GM19099 (cell line): ENCODE results near the gene RREB1.

ENCODE experiments used
- POLR2A ChIP-seq: IDR thresholded peaks from 3 replicates; pipeline ENCODE4 v1.6.1; 2011; ENCODE audit warnings: low read depth; ENCODE audit not compliant: insufficient read length; ENCODE audit errors: extremely low read depth

RREB1 gene

GRCh38 chr6:7198833-7199800 lies 91.4 kb downstream of the RREB1 start:
- no peak for TF ChIP-seq POLR2A

DNA sequence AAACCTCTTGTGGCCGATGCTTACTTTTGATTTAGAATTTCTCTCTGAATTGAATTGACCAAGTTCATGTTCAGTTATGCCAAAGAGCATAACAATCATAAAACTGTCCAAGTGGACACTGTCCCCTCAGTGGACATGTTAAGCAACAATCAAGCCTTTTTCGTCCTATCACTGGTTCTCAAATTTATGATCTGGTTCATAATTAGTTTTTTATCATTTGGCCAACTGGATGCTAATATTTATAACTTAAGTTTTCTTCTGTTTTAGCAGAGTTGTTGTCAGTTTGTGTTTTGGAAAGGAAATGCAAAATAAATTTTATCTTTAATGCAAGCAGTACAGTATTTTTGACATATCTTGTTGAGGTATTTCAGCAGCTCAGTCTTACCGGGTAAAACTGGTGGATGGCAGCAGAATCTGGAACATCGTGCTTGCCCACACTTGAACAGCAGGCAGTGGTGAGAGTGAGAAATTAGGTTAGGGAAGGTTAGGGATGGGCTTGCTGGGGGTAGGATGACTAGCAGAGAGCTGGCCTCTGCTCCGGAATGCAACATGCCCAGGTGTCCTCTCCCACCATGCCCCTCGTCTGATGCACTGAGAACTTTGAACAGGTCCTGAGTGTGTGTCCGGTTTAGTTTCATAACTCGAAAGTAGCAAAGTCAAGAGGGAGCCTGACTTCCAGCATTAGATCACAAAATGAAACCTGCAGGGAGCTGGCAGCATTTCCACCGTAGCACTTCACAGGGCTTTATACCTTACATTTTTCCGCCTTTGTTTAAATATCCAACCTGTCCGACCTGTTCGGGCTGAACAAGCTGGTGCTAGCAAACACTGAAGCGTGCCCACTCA lies 93.1 kb downstream of the RREB1 start:
- no peak for TF ChIP-seq POLR2A

- TF ChIP-seq POLR2A: no peak
Observed at GRCh38 chr6:7201444-7201731, 93.6 kb downstream of the RREB1 start.

DNA sequence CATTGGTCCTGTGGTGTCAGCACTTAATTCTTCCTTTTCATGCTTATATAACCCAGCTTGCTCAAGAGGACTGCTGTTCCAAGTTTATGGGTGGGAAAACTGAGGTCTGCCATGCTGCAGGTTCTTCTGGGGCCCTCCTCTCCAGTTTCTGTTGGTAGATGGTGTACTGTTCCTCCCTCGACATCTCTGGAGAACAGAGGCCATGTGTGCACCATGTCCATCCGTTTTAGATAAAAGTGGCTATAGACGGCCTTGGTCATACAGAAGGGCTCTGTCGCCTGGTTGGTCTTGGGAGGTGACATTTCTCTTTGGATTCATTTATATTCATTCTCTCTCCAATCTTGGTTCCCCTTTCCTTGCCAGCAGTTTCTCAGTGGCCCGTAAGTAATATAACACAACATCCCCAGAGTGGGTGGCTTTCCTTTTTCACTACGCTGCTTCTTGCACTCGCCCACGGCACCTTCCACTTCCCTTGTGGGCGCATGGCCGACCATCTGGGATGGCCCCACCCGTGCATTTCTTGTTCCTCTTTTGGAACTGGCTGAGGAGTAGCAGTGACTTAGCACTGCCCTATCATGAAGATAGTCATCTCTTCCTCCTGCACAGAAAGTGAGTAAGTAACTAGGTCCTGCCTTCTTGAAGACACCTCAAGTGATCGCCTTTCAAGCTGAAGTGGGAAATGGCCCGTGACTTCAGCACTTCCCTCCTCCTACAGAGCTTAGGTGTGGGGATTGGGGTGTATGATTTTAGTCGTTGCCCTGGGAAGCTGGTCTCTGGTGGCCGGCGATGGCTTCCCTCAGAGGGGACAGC lies 94.2 kb downstream of the RREB1 start:
- TF ChIP-seq POLR2A: no peak

GRCh38 chr6:7202950-7203349 lies 95.2 kb downstream of the RREB1 start:
- TF ChIP-seq POLR2A: no peak

- TF ChIP-seq POLR2A: no peak
Observed at GRCh38 chr6:7203939-7204338, 96.2 kb downstream of the RREB1 start.

- TF ChIP-seq POLR2A: no peak
Observed at GRCh38 chr6:7204726-7205125, 97.0 kb downstream of the RREB1 start.

- no peak for TF ChIP-seq POLR2A
Observed at GRCh38 chr6:7207720-7208119, 100.0 kb downstream of the RREB1 start.

- no peak for TF ChIP-seq POLR2A
Observed at GRCh38 chr6:7213416-7213815, 105.7 kb downstream of the RREB1 start.

- TF ChIP-seq POLR2A: no peak
Observed at GRCh38 chr6:7214468-7214867, 106.7 kb downstream of the RREB1 start.

DNA sequence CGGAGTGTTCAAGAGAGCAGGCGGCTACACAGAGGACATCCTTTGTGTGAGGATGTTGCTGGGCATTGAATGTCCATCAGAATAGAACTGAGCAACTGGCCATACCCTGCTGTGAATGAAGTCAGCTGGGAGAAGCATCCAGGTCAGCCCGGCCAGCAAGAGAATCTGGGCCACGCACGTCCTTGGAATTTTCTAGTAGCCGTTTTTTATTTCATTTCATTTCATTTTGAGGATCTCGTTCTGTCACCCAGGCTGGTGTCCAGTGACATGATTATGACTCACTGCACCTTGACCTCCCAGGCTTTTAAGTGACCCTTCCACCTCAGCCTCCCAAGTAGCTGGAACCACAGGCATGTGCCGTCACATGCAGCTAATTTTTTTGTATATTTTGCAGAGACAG lies 107.4 kb downstream of the RREB1 start:
- no peak for TF ChIP-seq POLR2A

- no peak for TF ChIP-seq POLR2A
Observed at GRCh38 chr6:7215798-7216231, 108.1 kb downstream of the RREB1 start.

DNA sequence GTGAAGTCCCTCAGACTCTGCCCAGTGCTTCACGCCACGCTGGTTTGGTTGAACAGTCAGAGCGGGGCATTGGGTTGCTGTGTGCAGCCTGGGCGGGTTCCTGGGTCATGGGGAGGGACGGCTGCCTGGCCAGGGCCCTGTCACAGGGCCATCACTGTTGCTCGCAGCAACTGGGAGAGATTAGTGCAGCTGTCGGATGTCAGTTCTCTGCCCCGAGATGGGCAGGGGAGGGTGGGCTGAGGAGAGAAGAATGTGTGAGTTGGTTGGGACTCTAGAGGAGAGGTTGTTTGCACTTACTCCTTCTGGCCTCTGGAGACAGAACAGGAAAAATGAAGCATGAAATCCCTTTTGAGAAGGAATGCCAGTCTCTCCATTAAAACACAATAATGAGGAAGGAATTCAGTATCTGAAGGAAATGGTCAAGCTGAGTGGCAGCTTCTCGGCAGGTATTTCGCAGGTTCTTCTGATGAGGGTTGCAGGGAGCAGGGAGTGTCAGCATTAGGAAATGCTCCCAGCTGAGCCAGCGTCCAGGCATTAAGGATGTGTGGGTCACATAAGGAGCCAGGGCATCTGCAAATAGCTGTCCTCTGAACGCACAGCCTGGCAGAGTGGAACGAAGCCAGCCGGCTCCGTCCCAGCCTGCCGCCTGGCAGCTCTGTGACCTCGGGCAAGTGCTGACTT lies 109.3 kb downstream of the RREB1 start:
- no peak for TF ChIP-seq POLR2A

DNA sequence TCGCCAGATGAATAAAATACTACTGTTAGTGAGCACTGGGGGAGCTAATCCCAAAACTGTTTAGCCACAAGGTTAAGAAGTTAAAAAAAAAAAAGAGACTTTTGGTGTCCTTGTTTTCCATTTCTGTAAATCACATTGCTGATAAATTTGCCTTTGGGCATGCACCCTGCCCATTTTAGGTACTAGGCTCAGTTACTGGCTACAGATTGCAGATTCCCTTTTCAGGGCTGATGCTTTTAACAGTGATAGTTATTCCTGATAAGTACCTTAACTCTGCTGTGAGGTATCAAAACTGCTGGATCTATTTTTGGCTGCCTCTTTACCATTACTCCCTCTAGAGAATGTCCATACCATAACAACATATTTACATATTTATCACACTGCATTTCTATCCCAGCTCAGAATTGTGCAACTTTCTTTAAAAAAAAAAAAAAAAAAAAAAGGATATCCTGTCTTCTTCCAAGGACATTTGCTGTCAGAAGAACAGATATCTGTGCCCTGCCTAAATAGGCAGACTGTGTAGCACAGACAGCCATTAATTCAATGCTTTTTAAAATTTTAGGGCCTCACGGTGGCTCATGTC lies 110.7 kb downstream of the RREB1 start:
- TF ChIP-seq POLR2A: no peak
